NCI-H146 (cell line): Measurements from ENCODE around the gene ST8SIA1.
A peak's percentile ranks its signal among the peaks of the same experiment; 100 is the strongest.

ENCODE experiments used
- DNase-seq: peaks from one replicate; lab custom pipeline; 2025; lab: John Stamatoyannopoulos, UW

ST8SIA1 gene, protein sequence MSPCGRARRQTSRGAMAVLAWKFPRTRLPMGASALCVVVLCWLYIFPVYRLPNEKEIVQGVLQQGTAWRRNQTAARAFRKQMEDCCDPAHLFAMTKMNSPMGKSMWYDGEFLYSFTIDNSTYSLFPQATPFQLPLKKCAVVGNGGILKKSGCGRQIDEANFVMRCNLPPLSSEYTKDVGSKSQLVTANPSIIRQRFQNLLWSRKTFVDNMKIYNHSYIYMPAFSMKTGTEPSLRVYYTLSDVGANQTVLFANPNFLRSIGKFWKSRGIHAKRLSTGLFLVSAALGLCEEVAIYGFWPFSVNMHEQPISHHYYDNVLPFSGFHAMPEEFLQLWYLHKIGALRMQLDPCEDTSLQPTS

DNA sequence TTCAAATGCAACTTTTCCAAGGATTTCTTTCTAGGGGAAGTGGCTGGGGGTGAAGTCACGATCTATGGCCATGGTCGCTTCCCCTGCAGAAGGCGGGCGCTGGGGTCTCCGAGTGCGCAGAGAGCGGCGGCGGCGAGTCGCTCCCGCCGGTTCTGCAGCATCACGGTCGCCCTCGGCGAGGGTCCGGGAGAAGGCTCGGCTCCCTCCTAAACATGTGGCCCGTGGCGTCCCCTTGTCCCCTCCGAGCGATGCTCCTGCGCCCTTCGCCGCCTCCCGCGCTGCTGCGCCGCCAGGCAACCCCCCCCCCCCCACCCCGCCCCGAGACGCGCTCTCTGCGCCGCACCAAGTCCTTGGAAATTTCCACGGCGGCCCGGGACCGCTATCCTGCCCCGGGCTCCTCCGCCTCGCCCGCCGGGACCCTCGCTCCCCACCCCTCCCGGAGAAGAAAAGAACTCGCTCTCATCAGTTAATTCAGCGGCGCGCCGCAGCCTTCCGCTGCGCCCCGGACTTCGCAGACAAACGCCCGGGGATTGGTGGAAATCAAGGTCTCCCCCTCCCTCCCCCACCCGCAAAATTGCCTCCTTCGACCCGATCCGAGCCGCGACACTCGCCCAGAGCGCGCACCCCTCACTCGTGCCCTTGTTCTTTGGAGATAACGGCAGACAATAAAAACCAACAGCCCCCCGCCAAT is at the start of gene ST8SIA1:
Gene ST8SIA1, minus strand, starts transcription at position 298 of the 691 bp plus-strand sequence. CDS start 475 bp downstream, outside the sequence.
- DNase-seq, result peak; percentile 59

DNA sequence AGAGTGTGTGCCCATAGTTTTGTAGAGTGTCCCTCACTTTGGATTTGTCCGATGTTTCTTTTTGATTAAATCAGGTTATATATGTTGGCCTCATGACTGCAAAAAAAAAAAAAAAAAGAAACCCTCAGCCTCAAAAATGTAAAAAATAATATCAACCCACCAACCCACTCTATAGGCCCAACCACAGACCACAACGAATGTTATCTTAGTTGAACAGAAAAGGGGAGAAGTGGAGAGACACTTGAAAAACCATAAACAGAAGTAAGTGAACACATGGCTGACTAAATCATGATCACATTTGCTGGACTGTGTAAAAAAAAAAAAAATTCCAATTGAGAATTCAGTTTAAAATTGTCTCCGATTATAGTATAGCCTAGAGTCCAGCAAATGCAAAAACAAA is 45.5 kb upstream of the ST8SIA1 start:
- DNase-seq, result no peak

DNA sequence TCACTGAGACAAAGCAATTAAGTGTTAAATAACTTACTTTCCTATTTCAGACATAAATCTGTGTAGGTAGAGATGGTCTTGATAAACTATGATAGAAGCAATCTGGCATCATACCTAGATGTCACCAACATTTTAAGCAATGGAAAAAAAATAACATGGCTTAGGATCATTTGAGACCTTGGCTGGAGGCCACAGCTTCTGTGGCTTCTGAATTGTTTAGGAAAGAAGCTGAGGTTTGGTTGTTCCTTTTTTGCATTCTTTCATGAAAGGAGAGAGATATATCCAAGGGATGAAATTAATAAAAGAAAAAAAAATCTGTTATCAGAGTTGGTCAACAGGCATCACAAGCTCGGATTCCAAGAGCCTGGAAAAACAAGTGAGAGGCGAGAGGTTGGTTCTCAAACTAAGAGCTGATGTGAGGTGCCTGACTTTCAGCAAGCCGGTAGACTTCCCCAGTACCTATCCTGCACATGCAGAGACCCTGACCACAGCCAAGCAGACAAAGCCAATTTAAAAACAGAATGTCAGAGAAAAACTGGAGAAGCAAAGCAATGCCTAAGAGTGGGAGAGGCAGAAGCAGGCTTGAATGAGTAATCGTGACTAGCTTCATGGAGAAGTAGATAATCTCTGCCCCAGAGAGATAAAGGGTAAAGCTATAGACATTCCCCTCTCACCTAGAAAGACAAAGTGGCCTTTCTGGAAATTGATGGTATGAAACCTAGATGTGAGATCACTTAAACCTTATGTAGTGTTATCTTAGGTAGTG is 43.4 kb upstream of the ST8SIA1 start:
- DNase-seq, result no peak

DNA sequence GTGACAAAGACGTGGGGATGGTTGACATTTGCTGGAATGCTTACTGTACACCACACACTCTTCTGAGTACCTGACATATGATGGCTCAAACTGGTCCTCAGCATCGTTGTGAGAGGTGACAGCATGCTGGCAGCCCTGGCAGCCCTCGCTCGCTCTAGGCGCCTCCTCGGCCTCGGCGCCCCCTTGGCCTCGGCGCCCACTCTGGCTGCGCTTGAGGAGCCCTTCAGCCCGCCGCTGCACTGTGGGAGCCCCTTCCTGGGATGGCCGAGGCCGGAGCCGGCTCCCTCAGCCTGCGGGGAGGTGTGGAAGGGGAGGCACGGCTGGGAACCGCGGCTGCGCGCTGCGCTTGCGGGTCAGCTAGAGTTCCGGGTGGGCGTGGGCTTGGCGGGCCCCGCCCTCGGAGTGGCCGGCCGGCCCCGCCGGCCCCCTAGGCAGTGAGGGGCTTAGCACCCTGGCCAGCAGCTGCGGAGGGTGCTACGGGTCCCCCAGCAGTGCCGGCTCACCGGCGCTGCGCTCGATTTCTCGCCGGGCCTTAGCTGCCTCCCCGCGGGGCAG is 42.2 kb upstream of the ST8SIA1 start:
- DNase-seq, result peak; percentile 37

DNA sequence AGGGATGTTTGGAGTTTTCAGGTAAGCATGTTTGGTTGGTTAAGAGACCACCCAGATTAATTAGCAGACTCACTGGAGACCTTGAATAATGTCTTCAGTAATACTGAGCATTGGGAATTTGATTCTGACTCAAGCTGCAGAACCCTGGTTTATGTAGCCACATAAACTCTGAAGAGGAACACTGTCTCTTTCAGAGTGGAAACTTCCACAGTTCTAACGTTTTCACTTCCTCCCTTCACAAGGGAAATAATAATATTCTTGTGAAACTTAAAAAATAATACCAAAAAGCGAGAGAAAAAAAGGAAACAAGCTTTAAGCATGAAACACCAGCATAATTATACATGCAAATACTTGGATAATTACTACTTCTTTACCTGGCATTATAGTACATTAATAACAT is 40.0 kb upstream of the ST8SIA1 start:
- no peak for DNase-seq

DNA sequence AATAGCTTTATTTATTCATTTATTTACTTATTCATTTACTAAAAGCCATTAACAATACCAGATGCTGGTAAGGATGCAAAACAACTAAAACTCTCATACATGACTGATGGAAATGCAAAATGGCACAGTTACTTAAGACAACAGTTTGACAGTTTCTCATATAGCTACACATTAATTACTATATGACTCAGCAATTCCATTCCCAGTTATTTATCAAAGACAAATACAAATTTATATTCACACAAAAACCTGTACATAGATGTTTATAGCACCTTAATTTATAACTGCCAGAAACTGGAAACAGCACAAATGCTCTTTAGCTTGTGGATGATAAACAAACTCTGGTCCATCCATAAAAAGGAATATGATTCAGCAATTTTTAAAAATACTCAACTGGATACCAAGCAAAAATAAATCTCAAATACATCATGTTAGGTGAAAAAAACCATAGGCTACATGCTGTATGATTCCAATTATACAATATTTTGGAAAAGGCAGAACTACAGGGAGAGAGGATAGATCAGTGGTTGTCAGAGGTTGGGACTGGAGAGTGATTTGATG is 37.9 kb upstream of the ST8SIA1 start:
- DNase-seq, result no peak

DNA sequence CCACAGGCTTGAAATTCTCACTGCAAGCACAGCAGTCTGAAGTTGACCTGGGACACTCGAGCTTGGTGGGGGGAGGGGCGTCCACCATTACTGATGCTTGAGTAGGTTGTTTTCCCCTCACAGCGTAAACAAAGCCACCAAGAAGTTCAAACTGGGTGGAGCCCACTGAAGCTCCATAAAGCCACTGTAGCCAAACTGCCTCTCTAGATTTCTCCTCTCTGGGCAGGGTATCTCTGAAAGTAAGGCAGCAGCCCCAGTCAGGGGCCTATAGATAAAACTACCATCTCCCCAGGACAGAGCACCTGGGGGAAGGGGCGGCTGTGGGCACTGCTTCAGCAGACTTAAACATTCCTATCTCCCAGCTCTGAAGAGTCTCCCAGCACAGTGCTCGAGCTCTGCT is 31.7 kb upstream of the ST8SIA1 start:
- DNase-seq, result no peak

DNA sequence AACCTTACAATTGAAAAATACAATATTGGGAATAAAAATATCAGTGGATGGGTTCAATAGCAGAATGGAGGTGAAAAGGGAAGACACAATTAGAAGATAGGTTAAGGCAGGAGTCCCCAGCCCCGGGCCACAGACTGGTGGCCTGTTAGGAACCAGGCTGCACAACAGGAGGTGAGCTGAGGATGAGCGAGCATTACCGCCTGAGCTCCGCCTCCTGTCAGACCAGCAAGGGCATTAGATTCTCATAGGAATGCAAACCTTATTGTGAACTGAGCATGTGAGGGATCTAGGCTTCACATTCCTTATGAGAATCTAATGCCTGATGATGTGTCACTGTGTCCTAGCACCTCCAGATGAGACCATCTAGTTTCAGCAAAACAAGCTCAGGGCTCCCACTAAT is 27.3 kb upstream of the ST8SIA1 start:
- DNase-seq, result no peak

DNA sequence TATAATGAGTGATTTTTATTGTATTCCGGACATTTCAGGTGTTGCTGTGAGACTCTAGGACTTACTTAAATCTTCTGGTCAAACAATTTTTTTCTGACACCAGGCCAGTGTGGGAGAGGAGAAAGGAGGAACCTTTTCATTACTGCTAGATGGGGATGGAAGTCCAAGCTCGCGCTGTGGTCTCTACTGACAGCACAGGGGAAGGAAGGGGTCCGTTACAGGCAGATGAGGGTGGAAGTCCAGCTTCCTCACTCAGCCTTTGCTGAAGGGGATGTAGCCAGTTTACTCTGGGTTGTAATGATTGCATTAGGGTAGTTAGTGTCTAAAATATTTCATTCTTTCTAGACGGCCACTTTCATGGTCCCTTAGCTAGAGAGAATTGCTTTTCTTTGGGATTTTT is 26.3 kb upstream of the ST8SIA1 start:
- DNase-seq, result no peak

DNA sequence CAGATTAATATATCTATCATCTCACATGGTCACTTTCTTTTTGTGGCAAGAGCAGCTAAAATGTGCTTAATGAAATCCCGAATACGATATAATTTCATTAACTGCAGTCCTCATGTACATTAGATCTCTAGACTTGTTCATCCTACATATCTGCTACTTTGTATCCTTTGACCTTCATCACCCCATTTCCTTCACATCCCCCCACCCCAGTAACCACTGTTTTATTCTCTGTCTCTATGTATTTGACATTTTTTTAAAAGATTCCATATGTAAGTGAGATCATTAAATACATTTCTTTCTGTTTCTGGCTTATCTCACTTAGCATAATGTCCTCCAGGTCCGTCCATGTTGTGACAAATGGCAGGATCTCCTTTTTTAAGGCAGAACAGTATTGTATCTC is 23.0 kb upstream of the ST8SIA1 start:
- DNase-seq, result no peak

DNA sequence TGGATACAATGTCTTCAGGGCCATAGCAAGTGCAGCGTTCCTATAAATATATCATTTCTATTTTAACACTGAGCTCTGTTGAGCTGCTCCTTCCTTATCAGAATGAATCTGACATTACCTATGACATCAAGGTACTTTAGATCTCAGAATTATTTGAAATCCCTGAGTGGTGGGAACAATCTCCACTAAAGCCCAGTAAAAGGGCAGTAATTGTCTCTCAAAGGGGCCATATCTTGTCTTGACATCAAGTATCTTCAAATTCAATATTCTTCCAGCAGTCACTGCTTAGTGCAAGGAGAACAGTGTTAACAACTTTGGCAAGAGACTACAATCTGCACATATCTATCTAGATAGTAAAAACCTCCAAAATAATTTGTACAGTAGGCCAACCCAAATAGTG is 21.7 kb upstream of the ST8SIA1 start:
- DNase-seq, result no peak

DNA sequence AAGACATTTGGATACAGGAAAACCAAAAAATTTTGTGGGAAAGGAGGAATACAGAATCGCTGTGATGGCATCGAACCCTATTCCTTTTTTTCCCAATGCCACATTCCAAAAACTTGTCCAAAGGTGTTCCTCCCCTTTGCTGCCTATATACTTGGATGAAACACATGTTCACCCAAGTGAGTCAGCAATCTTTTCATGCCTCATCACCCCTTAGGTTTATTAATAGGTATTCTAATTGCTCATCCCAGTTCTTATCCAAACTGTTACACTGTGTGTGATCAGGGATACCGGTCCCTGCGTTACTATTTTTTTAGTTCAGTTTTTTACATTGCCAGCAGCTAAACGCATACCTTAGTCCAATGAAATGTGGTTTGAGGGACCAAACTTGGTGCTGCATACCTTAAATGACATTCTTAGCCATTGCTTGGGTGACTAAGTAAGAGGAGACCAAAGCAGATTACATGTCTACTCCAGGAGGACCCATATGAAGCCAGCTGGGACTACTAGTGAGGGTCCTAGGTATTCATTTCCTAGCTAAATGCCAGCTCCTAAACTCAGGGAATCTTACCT is 20.6 kb upstream of the ST8SIA1 start:
- no peak for DNase-seq

DNA sequence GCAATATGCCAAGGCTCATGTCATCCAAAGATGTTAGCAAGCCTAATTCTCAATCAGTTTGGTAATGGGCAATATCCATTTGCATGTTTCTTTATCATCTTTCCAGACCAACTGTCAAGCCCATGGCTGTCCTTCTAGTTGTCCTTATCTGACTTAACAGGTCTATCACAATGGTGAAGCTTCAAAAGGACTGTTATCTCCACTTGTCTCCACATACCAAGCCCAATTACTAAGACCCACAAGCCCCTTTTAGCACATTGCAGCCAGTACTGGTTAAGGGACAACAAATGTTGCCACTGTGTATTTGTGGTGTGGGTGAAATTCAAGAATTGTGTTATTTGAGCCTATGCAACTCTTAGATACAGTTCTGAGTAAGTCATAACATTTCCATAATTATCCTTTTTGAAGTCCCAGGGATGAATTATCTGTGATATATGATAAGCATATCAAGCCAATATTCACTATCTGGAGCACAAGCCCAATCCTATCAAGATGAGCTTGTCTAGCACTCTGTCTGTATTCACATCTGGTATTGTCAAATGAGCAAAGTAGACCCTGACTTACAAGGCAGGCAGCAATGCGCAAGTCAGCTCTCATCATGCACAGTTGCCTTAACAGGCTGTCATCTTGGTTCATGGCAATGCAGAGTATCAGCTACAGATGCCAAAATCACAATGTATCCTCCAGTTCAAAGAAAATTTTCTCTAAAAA is 19.3 kb upstream of the ST8SIA1 start:
- DNase-seq, result no peak

DNA sequence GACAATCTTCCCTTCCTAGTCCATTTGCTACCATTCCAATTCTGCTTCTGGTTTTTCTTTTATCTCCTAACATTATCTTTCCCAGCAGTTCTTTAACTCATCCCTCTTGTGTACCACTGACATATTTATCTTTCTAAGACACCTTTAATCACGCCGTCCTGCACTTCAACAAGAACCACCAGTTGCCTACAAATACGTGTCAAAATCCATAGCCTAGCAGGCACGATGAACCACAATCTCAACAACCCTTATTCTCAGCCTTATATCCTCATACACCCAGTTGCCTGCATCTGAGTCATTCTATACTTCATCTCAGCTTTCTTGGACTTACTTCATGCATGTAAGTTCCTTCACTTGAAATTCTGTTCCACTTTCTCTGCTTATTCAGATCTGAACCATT is 16.4 kb upstream of the ST8SIA1 start:
- DNase-seq, result no peak

DNA sequence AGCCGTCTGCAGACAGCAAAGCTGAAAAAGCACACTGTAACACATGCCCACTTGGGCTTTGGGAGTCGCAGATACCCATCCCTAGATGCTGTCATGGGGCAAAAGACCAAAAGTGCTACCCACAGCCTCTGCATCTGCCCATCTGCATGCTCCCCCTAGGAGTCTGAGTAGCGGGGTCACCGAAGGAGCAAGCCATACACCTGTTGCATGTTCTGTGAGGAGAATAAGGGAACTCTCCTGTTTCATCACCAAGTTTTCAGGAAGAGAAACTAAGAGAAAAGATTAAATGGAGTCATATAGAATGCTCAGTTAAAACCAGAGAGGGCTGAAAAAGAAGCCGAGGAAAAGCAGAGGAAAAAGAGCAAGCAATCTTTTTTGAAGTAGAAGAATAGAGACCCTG is 13.7 kb upstream of the ST8SIA1 start:
- no peak for DNase-seq

DNA sequence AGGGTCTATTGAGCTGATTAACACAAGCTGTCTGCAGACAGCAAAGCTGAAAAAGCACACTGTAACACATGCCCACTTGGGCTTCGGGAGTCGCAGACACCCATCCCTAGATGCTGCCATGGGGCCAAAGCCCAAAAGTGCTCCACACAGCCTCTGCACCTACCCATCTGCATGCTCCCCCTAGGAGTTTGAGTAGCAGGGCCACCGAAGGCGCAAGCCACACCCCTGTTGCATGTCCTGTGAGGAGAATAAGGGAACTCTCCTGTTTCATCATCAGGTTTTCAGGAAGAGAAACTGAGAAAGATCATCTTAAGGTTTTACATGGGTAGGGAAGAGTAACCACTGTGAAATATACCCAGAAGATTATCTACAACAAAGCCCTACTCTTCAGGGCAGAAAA is 5.6 kb upstream of the ST8SIA1 start:
- no peak for DNase-seq

DNA sequence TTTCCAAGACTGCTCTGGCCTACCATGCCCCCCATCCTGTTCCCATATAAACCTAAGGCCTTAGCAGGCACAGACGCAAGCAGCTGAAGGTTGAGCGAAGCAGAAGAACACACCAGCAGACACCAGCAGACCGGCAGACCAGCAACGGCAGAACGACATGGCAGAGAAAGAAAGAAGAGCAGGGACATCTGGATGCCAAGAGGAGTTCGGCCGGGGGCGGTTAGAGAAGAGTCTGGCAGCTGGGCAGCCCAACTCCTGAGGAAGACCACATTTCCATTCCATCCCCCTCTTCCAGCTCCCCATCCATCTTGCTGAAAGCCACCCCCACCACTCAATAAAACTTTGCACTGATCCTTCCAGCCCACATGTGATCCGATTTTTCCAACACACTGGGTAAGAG is 5.2 kb upstream of the ST8SIA1 start:
- DNase-seq, result no peak

DNA sequence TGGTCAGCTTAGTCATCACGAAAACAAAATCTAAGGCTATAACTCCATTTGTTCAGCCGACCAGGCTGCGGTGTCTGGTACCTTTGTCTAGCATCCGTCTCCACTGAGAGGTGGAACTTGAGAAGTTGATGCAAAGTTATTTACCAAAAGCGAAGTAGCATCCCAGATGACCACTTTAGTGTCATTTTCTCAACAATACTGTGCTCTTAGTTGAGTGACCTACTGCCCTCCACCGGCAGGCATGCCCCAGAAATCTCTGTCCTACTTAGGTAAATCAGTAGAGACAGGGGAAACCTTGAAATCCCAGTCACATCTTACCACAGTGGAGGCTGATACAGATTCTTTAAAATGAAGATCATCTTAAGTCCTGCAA is 1.3 kb upstream of the ST8SIA1 start:
- no peak for DNase-seq

DNA sequence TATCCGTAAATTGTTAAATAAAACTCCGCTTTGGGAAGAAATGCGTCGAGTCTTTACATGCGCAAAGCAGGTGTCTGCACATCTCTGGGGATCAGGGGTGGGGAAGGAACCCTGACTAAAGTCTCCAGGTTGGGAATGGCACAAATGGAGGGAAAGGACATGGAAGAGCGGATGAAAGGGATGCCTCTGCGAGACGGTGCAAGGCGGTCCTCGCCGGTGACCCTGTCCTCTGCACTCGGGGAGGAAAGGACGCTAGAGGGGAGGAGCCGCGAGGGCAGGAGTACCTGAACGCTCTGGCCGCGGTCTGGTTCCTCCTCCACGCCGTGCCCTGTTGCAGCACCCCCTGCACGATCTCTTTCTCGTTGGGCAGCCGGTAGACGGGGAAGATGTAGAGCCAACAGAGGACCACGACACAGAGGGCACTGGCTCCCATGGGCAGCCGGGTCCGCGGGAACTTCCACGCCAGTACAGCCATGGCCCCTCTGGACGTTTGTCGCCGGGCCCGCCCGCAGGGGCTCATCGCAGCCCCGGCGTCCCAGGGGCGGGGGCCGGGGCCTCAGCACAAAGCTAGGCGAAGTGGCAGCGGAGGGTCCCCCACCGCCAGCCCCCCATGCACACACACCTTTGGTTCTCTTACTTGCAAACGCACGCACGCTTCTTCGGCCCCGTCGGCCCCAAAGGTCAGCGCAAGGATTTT is 646 bp downstream of the ST8SIA1 start:
- no peak for DNase-seq

DNA sequence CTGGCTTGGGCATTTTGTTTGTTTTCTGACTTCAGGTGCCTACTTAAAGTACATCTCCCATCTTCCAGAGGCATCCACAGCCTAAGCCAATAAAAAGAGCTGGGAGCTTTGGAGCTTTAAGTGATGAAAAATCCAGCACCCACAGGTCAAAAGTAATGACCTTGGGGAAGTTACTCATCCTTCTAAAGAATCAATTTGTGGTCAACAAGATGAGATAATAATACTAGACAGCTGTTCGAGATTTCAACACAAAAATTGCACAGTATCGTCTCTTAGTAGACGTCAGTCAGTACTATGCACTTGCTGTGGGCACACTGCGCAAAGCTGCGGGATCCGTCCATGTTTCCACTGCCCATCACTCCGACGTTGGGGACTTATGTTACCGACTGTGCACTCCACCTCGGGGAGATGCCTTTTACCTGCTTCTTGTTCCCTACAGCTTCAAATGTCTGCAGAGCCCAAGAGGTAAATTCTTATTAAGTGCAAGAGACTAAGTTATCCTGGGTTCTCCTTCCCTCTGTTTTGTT is 1.3 kb downstream of the ST8SIA1 start:
- DNase-seq, result no peak

DNA sequence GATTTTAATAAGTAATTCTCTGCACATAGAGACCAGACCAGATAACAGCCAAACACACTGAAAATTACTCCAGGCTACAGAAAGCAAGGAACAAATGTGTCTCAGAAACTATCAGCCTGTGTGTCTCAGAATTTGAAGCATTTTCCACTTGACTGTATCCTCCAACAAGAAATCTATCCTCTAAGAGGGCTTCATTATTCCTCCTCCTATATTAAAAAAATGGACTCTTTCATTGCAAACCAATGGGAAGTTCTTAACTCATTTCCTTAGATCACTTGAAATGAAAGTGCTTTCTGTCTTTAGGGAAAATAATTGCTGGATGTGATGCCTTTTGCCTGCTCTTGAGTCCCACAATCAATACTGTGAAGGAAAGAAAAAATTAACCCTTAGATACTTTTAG is 2.3 kb downstream of the ST8SIA1 start:
- no peak for DNase-seq
